ENCODE results near the gene NTHL1.

- TF ChIP-seq CTCF (IDR thresholded peaks at IDR 0.05) = no peak
- no peak for TF ChIP-seq MLX (CRISPR knock-in tag; IDR thresholded peaks at IDR 0.05)
- TF ChIP-seq ETV6 (CRISPR knock-in tag; IDR thresholded peaks at IDR 0.05) = no peak
- TF ChIP-seq MAX (CRISPR knock-in tag; IDR thresholded peaks at IDR 0.05) = no peak
- no peak for TF ChIP-seq AR (CRISPR knock-in tag; IDR thresholded peaks at IDR 0.05)
- no peak for TF ChIP-seq TCF7 (CRISPR knock-in tag; IDR thresholded peaks at IDR 0.05; ENCODE audit: low read depth)
These were observed 57.6 kb downstream of the NTHL1 start for GRCh38 chr16:1990101-1990350.
